ENCODE results near the gene NABP1.

Gene NABP1

GRCh38 chr2:191710411-191710900 is 32.5 kb downstream of the NABP1 start:
- TF ChIP-seq CTCF (IDR thresholded peaks at IDR 0.05; ENCODE audit: low read depth, low read length): no peak
- no peak overlapping the region for H3K4me3 ChIP-seq (ENCODE audit: low read depth, low read length)

- no peak overlapping the region for H3K4me3 ChIP-seq (ENCODE audit: low read depth, low read length)
- TF ChIP-seq CTCF (IDR thresholded peaks at IDR 0.05; ENCODE audit: low read depth, low read length): no peak
Measured at GRCh38 chr2:191711621-191712020, 33.7 kb downstream of the NABP1 start.

GRCh38 chr2:191713837-191714236 is 35.9 kb downstream of the NABP1 start:
- no peak for TF ChIP-seq CTCF (IDR thresholded peaks at IDR 0.05; ENCODE audit: low read depth, low read length)

GRCh38 chr2:191714925-191715324 is 37.0 kb downstream of the NABP1 start:
- no peak overlapping the region for H3K4me3 ChIP-seq (ENCODE audit: low read depth, low read length)
- no peak for TF ChIP-seq CTCF (IDR thresholded peaks at IDR 0.05; ENCODE audit: low read depth, low read length)

More at GRCh38 chr2:191713837-191714236, 35.9 kb downstream of the NABP1 start:
- H3K4me3 ChIP-seq (ENCODE audit: low read depth, low read length): no peak overlapping the region

- no peak for TF ChIP-seq CTCF (IDR thresholded peaks at IDR 0.05; ENCODE audit: low read depth, low read length)
- no peak overlapping the region for H3K4me3 ChIP-seq (ENCODE audit: low read depth, low read length)
Measured at GRCh38 chr2:191715471-191715870, 37.5 kb downstream of the NABP1 start.

GRCh38 chr2:191719261-191719660 is 41.3 kb downstream of the NABP1 start:
- TF ChIP-seq CTCF (IDR thresholded peaks at IDR 0.05; ENCODE audit: low read depth, low read length): no peak

GRCh38 chr2:191719938-191720337 is 42.0 kb downstream of the NABP1 start:
- H3K4me3 ChIP-seq (ENCODE audit: low read depth, low read length): no peak overlapping the region
- no peak for TF ChIP-seq CTCF (IDR thresholded peaks at IDR 0.05; ENCODE audit: low read depth, low read length)

More at GRCh38 chr2:191719261-191719660, 41.3 kb downstream of the NABP1 start:
- no peak overlapping the region for H3K4me3 ChIP-seq (ENCODE audit: low read depth, low read length)
